Neural cell (in vitro differentiated cells): ENCODE results near the gene ACACA. TPM values are rescaled to one million over a fixed set of nuclear protein-coding genes. Genes with fewer than 3 reads are reported as not detected.
A peak's percentile ranks its signal among the peaks of the same experiment; 100 is the strongest.

Experiments
- H2AFZ ChIP-seq: fragments of 200-600, 300-800 bp; sonication (generic), shearing (Covaris generic); 2 replicates; pipeline ENCODE4 v1.6.0; 2014; ENCODE audit warnings: low read depth, mild to moderate bottlenecking, antibody characterized with exemption, low read length, moderate library complexity
- H3F3A ChIP-seq: fragments of 200-600 bp; shearing (Covaris generic); 2 replicates; pipeline ENCODE4 v1.6.1; 2016; ENCODE audit warnings: mild to moderate bottlenecking, moderate library complexity, mixed read lengths, antibody characterized with exemption, low read length; ENCODE audit not compliant: insufficient read depth, poor library complexity, severe bottlenecking
- H3K27ac ChIP-seq: fragments of 200-600, 300-800 bp; sonication (generic), shearing (Covaris generic); 2 replicates; pipeline ENCODE4 v1.5.1; 2014; ENCODE audit warnings: mild to moderate bottlenecking, low read length, moderate library complexity
- H3K27me3 ChIP-seq: fragments of 300-800, 200-600 bp; sonication (generic), shearing (Covaris generic); 2 replicates; pipeline ENCODE4 v1.6.0; 2014; ENCODE audit warnings: mild to moderate bottlenecking, low read depth, low read length, moderate library complexity; ENCODE audit not compliant: insufficient read depth
- H3K36me3 ChIP-seq: fragments of 300-800, 200-600 bp; sonication (generic), shearing (Covaris generic); 2 replicates; pipeline ENCODE4 v1.5.1; 2014; ENCODE audit warnings: mild to moderate bottlenecking, antibody characterized with exemption, low read length, moderate library complexity; ENCODE audit not compliant: insufficient read depth
- H3K4me2 ChIP-seq: fragments of 300-800, 200-600 bp; sonication (generic), shearing (Covaris generic); 2 replicates; pipeline ENCODE4 v1.6.0; 2014; ENCODE audit warnings: mild to moderate bottlenecking, low read length
- H3K4me3 ChIP-seq: fragments of 300-800, 200-600 bp; sonication (generic), shearing (Covaris generic); 2 replicates; pipeline ENCODE4 v1.5.1; 2014; ENCODE audit warnings: mild to moderate bottlenecking, low read length, moderate library complexity
- H3K79me2 ChIP-seq: fragments of 200-600 bp; shearing (Covaris generic); replicated peaks from 2 replicates; pipeline ENCODE4 v1.6.0; 2014; ENCODE audit warnings: mild to moderate bottlenecking, low read length, moderate library complexity; ENCODE audit not compliant: insufficient read depth
- H3K9ac ChIP-seq: fragments of 300-800, 200-600 bp; sonication (generic), shearing (Covaris generic); 2 replicates; pipeline ENCODE4 v1.6.1; 2016; ENCODE audit warnings: mild to moderate bottlenecking, low read length, mixed read lengths
- H3K9me2 ChIP-seq: fragments of 200-600 bp; shearing (Covaris generic); 2 replicates; pipeline ENCODE4 v1.6.1; 2016; ENCODE audit warnings: mild to moderate bottlenecking, low read length, mixed read lengths; ENCODE audit not compliant: insufficient read depth
- H3K9me3 ChIP-seq: fragments of 200-600, 300-800 bp; sonication (generic), shearing (Covaris generic); 2 replicates; pipeline ENCODE4 v1.6.1; 2016; ENCODE audit warnings: mild to moderate bottlenecking, mixed run types, low read length, moderate library complexity, mixed read lengths
- H4K20me1 ChIP-seq: fragments of 200-600 bp; shearing (Covaris generic); 2 replicates; pipeline ENCODE4 v1.6.1; 2016; ENCODE audit warnings: mild to moderate bottlenecking, mixed run types; ENCODE audit not compliant: insufficient read depth
- CTCF ChIP-seq: fragments of 450-650 bp; IDR thresholded peaks from 2 replicates; pipeline ENCODE4 v1.5.1; 2014; ENCODE audit warnings: antibody characterized with exemption, mild to moderate bottlenecking, moderate library complexity; ENCODE audit not compliant: poor library complexity, severe bottlenecking
- EP300 ChIP-seq: fragments of 450-650 bp; conservative IDR thresholded peaks from 2 replicates; pipeline ENCODE4 v1.6.1; 2014; ENCODE audit warnings: antibody characterized with exemption, mild to moderate bottlenecking, moderate library complexity; ENCODE audit not compliant: poor library complexity, severe bottlenecking
- EZH2 ChIP-seq: fragments of 200-600, 300-800 bp; shearing (Covaris generic), sonication (generic); IDR thresholded peaks from 2 replicates; pipeline ENCODE4 v1.6.1; 2014; ENCODE audit warnings: antibody characterized with exemption, low read length, borderline replicate concordance, mild to moderate bottlenecking; ENCODE audit not compliant: insufficient read depth, poor library complexity, severe bottlenecking
- MXI1 ChIP-seq: fragments of 450-650 bp; conservative IDR thresholded peaks from 2 replicates; pipeline ENCODE4 v1.6.1; 2014; ENCODE audit warnings: antibody characterized with exemption, mild to moderate bottlenecking; ENCODE audit not compliant: poor library complexity, severe bottlenecking
- POLR2AphosphoS5 ChIP-seq: IDR thresholded peaks from 2 replicates; pipeline ENCODE4 v1.6.1; 2012
- RAD21 ChIP-seq: fragments of 450-650 bp; conservative IDR thresholded peaks from 2 replicates; pipeline ENCODE4 v1.6.1; 2014; ENCODE audit warnings: antibody characterized with exemption, mild to moderate bottlenecking, moderate library complexity
- REST ChIP-seq: IDR thresholded peaks from 2 replicates; pipeline ENCODE4 v1.6.1; 2012; ENCODE audit warnings: borderline replicate concordance
- SMC3 ChIP-seq: fragments of 450-650 bp; conservative IDR thresholded peaks from 2 replicates; pipeline ENCODE4 v1.6.1; 2014; ENCODE audit warnings: antibody characterized with exemption, mild to moderate bottlenecking, moderate library complexity; ENCODE audit not compliant: poor library complexity
- TAF1 ChIP-seq: IDR thresholded peaks from 2 replicates; pipeline ENCODE4 v1.6.1; 2012; ENCODE audit warnings: low read depth
- polyA plus RNA-seq: library from polyadenylated mRNA; depleted of rRNA; stranded (reverse); fragments of >200 nt; gene quantifications from 2 replicates; pipeline ENCODE4 v1.2.3, GENCODE V29; 2014

Gene ACACA
- polyA plus RNA-seq, 1 donor from 2014 or later = 38.4 TPM

- no peaks in the 10 kb centered on the region for H3K27me3 ChIP-seq
- H3K36me3 ChIP-seq = no peaks in the 10 kb centered on the region
- no peak overlapping the region for H3K4me3 ChIP-seq
- H3K79me2 ChIP-seq = no peaks in the 10 kb centered on the region
- H3K4me2 ChIP-seq = no peak overlapping the region
- H3K9ac ChIP-seq = no peak overlapping the region
- H3K9me2 ChIP-seq = no peaks in the 10 kb centered on the region
- TF ChIP-seq EZH2 (no peak), TAF1 (no peak), EP300 (no peak), CTCF (no peak), MXI1 (no peak), RAD21 (no peak), POLR2AphosphoS5 (no peak), REST (no peak), SMC3 (no peak)
- no peaks in the 10 kb centered on the region for H4K20me1 ChIP-seq
- H3F3A ChIP-seq = no peaks in the 10 kb centered on the region
- H3K27ac ChIP-seq = no peak overlapping the region
- no peak overlapping the region for H2AFZ ChIP-seq
- H3K9me3 ChIP-seq = no peaks in the 10 kb centered on the region
These were observed 288.1 kb downstream of the ACACA start for GRCh38 chr17:37118366-37119137.

- Histone ChIP-seq H2AFZ (no peak overlapping the region), H3K9ac (no peak overlapping the region), H3K36me3 (peaks cover 9% of the 10 kb centered on the region), H3K27me3 (no peaks in the 10 kb centered on the region), H3K79me2 (no peaks in the 10 kb centered on the region), H3K27ac (no peak overlapping the region), H3F3A (no peaks in the 10 kb centered on the region), H4K20me1 (no peaks in the 10 kb centered on the region), H3K9me2 (no peaks in the 10 kb centered on the region), H3K4me2 (no peak overlapping the region), H3K9me3 (no peaks in the 10 kb centered on the region), H3K4me3 (no peak overlapping the region)
- TF ChIP-seq EP300 (no peak), POLR2AphosphoS5 (peak; percentile 13), SMC3 (no peak), RAD21 (no peak), REST (no peak)
These were observed 289.1 kb downstream of the ACACA start for GRCh38 chr17:37117373-37118142.
